ENCODE measurements around the gene BRF1.

DNA sequence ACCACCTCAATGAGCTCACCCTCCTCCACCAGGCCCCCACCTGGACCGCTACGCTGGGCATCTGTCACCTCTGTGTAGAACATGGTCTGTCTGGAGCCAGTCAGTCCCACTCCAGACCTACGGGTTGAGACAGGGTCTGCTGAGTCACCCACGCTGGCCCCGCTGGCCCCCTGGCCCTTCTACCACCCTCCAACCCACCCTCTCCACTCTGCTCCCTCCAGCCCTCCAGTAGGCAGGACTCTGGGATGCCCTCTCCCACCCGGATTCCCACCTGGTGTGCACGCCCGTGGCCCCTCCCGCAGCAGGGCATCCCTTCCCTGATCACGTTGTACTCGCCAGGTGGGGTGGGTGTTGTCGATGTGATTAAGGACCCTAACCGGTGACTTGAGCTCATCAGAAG, 127.7 kb downstream of the BRF1 start:
- TF ChIP-seq CTCF (IDR thresholded peaks at IDR 0.05) (no peak), POLR2A (IDR thresholded peaks at IDR 0.05) (no peak)

Measured in testis (tissue), 2 donors.